Caco-2 (cell line): Measurements from ENCODE around the gene TUBA8. TPM values are rescaled to one million over a fixed set of nuclear protein-coding genes. Genes with fewer than 3 reads are reported as not detected.
"Not testable (repeated sequence)": the region's sequence is repeated elsewhere in the genome, so short reads cannot be mapped to it uniquely, and the experiment has no call there.

Experiments used
- BruUV-seq: library from RNA; stranded (reverse); fragments of 400-500 nt; replicated peaks from 2 replicates; lab custom pipeline; 2021; lab: Mats Ljungman, UMichigan
- CTCF ChIA-PET: fragments of 300-600 bp; sonication (Branson Sonifier 250); formaldehyde crosslinking; loops from one replicate; lab custom pipeline; 2022; ENCODE audit warnings: antibody characterized with exemption; lab: Charles Lee
- POLR2A ChIA-PET: fragments of 300-600 bp; sonication (Branson Sonifier 250); formaldehyde crosslinking; loops from one replicate; lab custom pipeline; 2022; ENCODE audit warnings: antibody characterized with exemption; lab: Charles Lee
- DNase-seq, 2 experiments: peaks; one replicate each; pipeline versions ENCODE4 v3.0.0 to v3.0.0-alpha.2; 2020 to 2022
- H3K27me3 ChIP-seq: replicated peaks from 2 replicates; pipeline ENCODE4 v1.6.0; 2011; ENCODE audit warnings: low read length; ENCODE audit not compliant: control insufficient read depth, insufficient read depth
- H3K36me3 ChIP-seq: 2 replicates; pipeline ENCODE4 v1.5.1; 2011; ENCODE audit warnings: low read length; ENCODE audit not compliant: control insufficient read depth, insufficient read depth
- H3K4me1 ChIP-seq: fragments of 250-450 bp; sonication (Bioruptor Pico); 2 replicates; pipeline ENCODE4 v1.5.1; 2020; ENCODE audit warnings: mild to moderate bottlenecking
- H3K4me3 ChIP-seq: 2 replicates; pipeline ENCODE4 v1.5.1; 2011; ENCODE audit warnings: low read depth, mild to moderate bottlenecking, control low read depth, low read length
- H3K9me3 ChIP-seq: fragments of 250-450 bp; sonication (Bioruptor Pico); 2 replicates; pipeline ENCODE4 v1.5.1; 2020; ENCODE audit warnings: mild to moderate bottlenecking, moderate library complexity
- H3K27ac Mint-ChIP-seq: one replicate; pipeline ENCODE4 v1.8.0; 2022; ENCODE audit warnings: mixed read lengths; ENCODE audit not compliant: unreplicated experiment
- H3K27me3 Mint-ChIP-seq: one replicate; pipeline ENCODE4 v1.8.0; 2022; ENCODE audit warnings: mixed read lengths; ENCODE audit not compliant: insufficient read depth, unreplicated experiment
- H3K36me3 Mint-ChIP-seq: one replicate; pipeline ENCODE4 v1.8.0; 2022; ENCODE audit warnings: mild to moderate bottlenecking, mixed read lengths; ENCODE audit not compliant: insufficient read depth, unreplicated experiment
- H3K4me1 Mint-ChIP-seq: one replicate; pipeline ENCODE4 v1.8.0; 2022; ENCODE audit warnings: low read depth, mixed read lengths; ENCODE audit not compliant: unreplicated experiment
- H3K4me3 Mint-ChIP-seq: one replicate; pipeline ENCODE4 v1.8.0; 2022; ENCODE audit warnings: mild to moderate bottlenecking, moderate library complexity, mixed read lengths; ENCODE audit not compliant: unreplicated experiment
- H3K9me3 Mint-ChIP-seq: one replicate; pipeline ENCODE4 v1.8.0; 2022; ENCODE audit warnings: mixed read lengths; ENCODE audit not compliant: unreplicated experiment
- CTCF ChIP-seq, 2 experiments: fragments of 200-600 bp in 1 of 2; IDR thresholded peaks; 1 replicate in 1 of 2; 2 replicates in 1 of 2; pipeline versions ENCODE4 v1.5.1 to v1.8.0; 2011 to 2022; ENCODE audit warnings: antibody characterized with exemption in 1 of 2, control low read depth in 1 of 2, inconsistent platforms in 1 of 2, low read depth in 1 of 2, low read length in 1 of 2, mild to moderate bottlenecking in 1 of 2, moderate library complexity in 1 of 2; ENCODE audit not compliant: insufficient read depth in 1 of 2, severe bottlenecking in 1 of 2, unreplicated experiment in 1 of 2
- intact Hi-C: fragments of 100-400 bp; cut with micrococcal nuclease; formaldehyde crosslinking; loops from one replicate; pipeline ENCODE4 v1.10.0; 2022; ENCODE audit not compliant: unreplicated experiment
- total RNA-seq: library from RNA; stranded (reverse); gene quantifications from 2 replicates; pipeline ENCODE4 v1.2.3, GENCODE V29; 2022

TUBA8 gene
- total RNA-seq, 1 experiment from 2014 or later = 0.73 TPM

GRCh38 chr22:18121506-18121905, 10.9 kb downstream of the TUBA8 start:
- no peaks in the 10 kb centered on the region for H3K9me3 Mint-ChIP-seq
- no peak for TF ChIP-seq CTCF (IDR thresholded peaks at IDR 0.05; ENCODE audit: insufficient read depth in 1 of 2, low read depth in 1 of 2, low read length in 1 of 2, severe bottlenecking in 1 of 2, unreplicated experiment in 1 of 2)
- Histone ChIP-seq H3K9me3 (no peaks in the 10 kb centered on the region), H3K27me3 (no peaks in the 10 kb centered on the region; the same call in 1 of the 2 replicates), H3K36me3 (no peaks in the 10 kb centered on the region), H3K4me1 (no peaks in the 10 kb centered on the region), H3K4me3 (no peak overlapping the region)
- ChIA-PET CTCF (no interaction called here), POLR2A (no interaction called here)
- no peak for DNase-seq
- BruUV-seq = no TSS peak
- H3K27ac Mint-ChIP-seq = no peak overlapping the region
- no peak overlapping the region for H3K4me3 Mint-ChIP-seq
- H3K27me3 Mint-ChIP-seq = no peaks in the 10 kb centered on the region
- intact Hi-C loops = no loop called here
- no peaks in the 10 kb centered on the region for H3K36me3 Mint-ChIP-seq
- no peaks in the 10 kb centered on the region for H3K4me1 Mint-ChIP-seq

GRCh38 chr22:18121954-18122554, 11.4 kb downstream of the TUBA8 start:
- no peak for DNase-seq
- no peaks in the 10 kb centered on the region for H3K27me3 Mint-ChIP-seq
- TF ChIP-seq CTCF (IDR thresholded peaks at IDR 0.05; ENCODE audit: insufficient read depth in 1 of 2, low read depth in 1 of 2, low read length in 1 of 2, severe bottlenecking in 1 of 2, unreplicated experiment in 1 of 2) = peak in 1 of 2 experiments; percentile 52
- Histone ChIP-seq H3K4me1 (no peaks in the 10 kb centered on the region), H3K36me3 (no peaks in the 10 kb centered on the region), H3K4me3 (no peak overlapping the region), H3K9me3 (no peaks in the 10 kb centered on the region), H3K27me3 (no peaks in the 10 kb centered on the region; the same call in 1 of the 2 replicates)
- ChIA-PET CTCF (no interaction called here), POLR2A (no interaction called here)
- H3K9me3 Mint-ChIP-seq = no peaks in the 10 kb centered on the region
- no peaks in the 10 kb centered on the region for H3K4me1 Mint-ChIP-seq
- no peaks in the 10 kb centered on the region for H3K36me3 Mint-ChIP-seq
- intact Hi-C loops = no loop called here
- H3K27ac Mint-ChIP-seq = no peak overlapping the region
- H3K4me3 Mint-ChIP-seq = no peak overlapping the region
- no TSS peak for BruUV-seq

GRCh38 chr22:18123476-18124025, 12.9 kb downstream of the TUBA8 start:
- POLR2A ChIA-PET = interaction anchor here (0.7 kb wide), 1 partner anchor 782 kb away, joined by 5 read pairs; no protein-coding TSS in a partner anchor

More at GRCh38 chr22:18123476-18124025, 12.9 kb downstream of the TUBA8 start:
- H3K27me3 Mint-ChIP-seq, H3K36me3 ChIP-seq, H3K27me3 ChIP-seq, intact Hi-C loops, H3K9me3 ChIP-seq, H3K4me3 ChIP-seq, DNase-seq, H3K27ac Mint-ChIP-seq, H3K9me3 Mint-ChIP-seq, H3K36me3 Mint-ChIP-seq, H3K4me3 Mint-ChIP-seq, BruUV-seq, H3K4me1 Mint-ChIP-seq, H3K4me1 ChIP-seq: not testable (repeated sequence)
- CTCF ChIA-PET = interaction anchor here (0.6 kb wide), 1 partner anchor 107 kb away, joined by 5 read pairs; no protein-coding TSS in a partner anchor
